Spleen (tissue), 7 donors: ENCODE data around the gene ATP10A.

ENCODE experiments used
- POLR2A ChIP-seq, 3 donors: fragments of 450-650 bp; IDR thresholded peaks; one replicate each; pipeline ENCODE4 v1.5.1; 2017; ENCODE audit warnings: antibody characterized with exemption in 3 of 3, mild to moderate bottlenecking in 1 of 3
- POLR2AphosphoS5 ChIP-seq, 3 donors: sonication (generic); formaldehyde crosslinking; IDR thresholded peaks; one replicate each; pipeline ENCODE4 v1.5.1; 2017; ENCODE audit warnings: antibody characterized with exemption in 3 of 3
- TF ChIP-seq, protein P1 (sequence below), 11 experiments: fragments of 200-600 bp in 7 of 11; fragments of 450-650 bp in 4 of 11; sonication (generic) in 4 of 11; IDR thresholded peaks in 8 of 11; conservative IDR thresholded peaks in 3 of 11; 1 replicate in 7 of 11; 2 replicates in 4 of 11; pipeline versions ENCODE4 v1.4.0 to v1.8.0; 2016 to 2021; ENCODE audit warnings: antibody characterized with exemption in 11 of 11, inconsistent platforms in 4 of 11, mild to moderate bottlenecking in 1 of 11
- donor health status: DM: no; HTN: no; CAD: no; lungs with moderate emphysema.
- donor health status: DM: no; HTN: no; CAD: no.
- donor health status: DM: no; HTN: no; CAD: no.

DNA sequence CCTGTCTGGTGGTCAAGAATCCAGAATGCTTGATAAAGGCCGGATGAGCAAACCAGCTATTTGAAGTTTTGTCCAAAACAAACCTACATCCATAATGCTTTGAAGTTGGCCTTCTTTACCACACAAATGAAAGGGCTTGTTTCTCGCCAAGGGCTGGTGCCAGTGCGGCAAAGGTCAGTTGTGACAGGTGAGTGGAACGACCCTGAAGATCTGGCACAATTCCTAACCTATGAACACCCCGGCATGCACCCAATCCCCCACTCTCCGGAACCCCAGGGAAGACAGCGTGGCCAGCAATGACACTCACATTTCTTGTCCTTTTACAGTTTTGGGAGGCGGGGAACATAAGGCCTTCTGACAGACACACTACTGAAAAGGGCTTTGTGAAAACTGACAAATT is 90.6 kb downstream of the ATP10A start:
- no peak for TF ChIP-seq POLR2AphosphoS5 (IDR thresholded peaks at IDR 0.05)
- no peak for TF ChIP-seq POLR2A (IDR thresholded peaks at IDR 0.05)
- TF ChIP-seq, protein P1, sequence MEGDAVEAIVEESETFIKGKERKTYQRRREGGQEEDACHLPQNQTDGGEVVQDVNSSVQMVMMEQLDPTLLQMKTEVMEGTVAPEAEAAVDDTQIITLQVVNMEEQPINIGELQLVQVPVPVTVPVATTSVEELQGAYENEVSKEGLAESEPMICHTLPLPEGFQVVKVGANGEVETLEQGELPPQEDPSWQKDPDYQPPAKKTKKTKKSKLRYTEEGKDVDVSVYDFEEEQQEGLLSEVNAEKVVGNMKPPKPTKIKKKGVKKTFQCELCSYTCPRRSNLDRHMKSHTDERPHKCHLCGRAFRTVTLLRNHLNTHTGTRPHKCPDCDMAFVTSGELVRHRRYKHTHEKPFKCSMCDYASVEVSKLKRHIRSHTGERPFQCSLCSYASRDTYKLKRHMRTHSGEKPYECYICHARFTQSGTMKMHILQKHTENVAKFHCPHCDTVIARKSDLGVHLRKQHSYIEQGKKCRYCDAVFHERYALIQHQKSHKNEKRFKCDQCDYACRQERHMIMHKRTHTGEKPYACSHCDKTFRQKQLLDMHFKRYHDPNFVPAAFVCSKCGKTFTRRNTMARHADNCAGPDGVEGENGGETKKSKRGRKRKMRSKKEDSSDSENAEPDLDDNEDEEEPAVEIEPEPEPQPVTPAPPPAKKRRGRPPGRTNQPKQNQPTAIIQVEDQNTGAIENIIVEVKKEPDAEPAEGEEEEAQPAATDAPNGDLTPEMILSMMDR (IDR thresholded peaks at IDR 0.05 in 8 of 11, conservative IDR thresholded peaks at IDR 0.05 in 3 of 11) = no peak
